Measurements from ENCODE around the gene SPATC1L. TPM values are rescaled to one million over a fixed set of nuclear protein-coding genes. Genes with fewer than 3 reads are reported as not detected.

Gene SPATC1L
- total RNA-seq, 4 donors from 2014 or later: 1.3 to 22.0 (median 7.0) TPM

DNA sequence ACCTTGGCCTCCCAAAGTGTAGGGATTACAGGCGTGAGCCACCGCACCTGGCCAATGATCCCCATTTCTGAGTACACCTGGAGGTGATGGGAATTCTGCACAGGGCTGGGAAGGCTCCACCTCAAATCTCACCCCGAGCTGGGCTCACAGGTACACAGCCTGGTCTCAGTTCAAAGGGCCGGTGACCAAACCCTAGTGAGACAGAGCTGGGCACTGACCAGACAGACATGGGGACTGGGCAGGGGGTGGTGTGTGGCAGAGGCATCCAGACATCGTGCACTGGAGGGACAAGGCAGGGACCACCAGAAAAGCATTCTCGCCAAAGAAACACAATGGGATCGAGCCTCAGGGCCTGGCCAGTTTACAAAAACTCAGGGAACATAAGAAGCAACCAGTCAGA is 27.1 kb upstream of the SPATC1L start:
- H3K27ac ChIP-seq (replicated peaks in 1 of 4): no peak overlapping the region
- DNase-seq (ENCODE audit: extremely low spot score): no peak
- WGBS: 87% methylated on average over 7 of the region's 7 CpGs
- H3K27me3 ChIP-seq: no peaks in the 10 kb centered on the region
- H3K4me1 ChIP-seq: no peaks in the 10 kb centered on the region
- no peak overlapping the region for H3K4me3 ChIP-seq
- peaks cover 33 to 100% (median 99%) of the 10 kb centered on the region in 4 donors for H3K36me3 ChIP-seq
- TF ChIP-seq, protein P1, sequence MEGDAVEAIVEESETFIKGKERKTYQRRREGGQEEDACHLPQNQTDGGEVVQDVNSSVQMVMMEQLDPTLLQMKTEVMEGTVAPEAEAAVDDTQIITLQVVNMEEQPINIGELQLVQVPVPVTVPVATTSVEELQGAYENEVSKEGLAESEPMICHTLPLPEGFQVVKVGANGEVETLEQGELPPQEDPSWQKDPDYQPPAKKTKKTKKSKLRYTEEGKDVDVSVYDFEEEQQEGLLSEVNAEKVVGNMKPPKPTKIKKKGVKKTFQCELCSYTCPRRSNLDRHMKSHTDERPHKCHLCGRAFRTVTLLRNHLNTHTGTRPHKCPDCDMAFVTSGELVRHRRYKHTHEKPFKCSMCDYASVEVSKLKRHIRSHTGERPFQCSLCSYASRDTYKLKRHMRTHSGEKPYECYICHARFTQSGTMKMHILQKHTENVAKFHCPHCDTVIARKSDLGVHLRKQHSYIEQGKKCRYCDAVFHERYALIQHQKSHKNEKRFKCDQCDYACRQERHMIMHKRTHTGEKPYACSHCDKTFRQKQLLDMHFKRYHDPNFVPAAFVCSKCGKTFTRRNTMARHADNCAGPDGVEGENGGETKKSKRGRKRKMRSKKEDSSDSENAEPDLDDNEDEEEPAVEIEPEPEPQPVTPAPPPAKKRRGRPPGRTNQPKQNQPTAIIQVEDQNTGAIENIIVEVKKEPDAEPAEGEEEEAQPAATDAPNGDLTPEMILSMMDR (IDR thresholded peaks at IDR 0.05): no peak
- no peak for TF ChIP-seq EP300 (IDR thresholded peaks at IDR 0.05)
- no peak for TF ChIP-seq POLR2AphosphoS5 (IDR thresholded peaks at IDR 0.05)
- no peak for TF ChIP-seq POLR2A (IDR thresholded peaks at IDR 0.05; ENCODE audit: low read depth)
- H3K9me3 ChIP-seq: no peaks in the 10 kb centered on the region
- intact Hi-C loops (cut with DNase I): no loop called here

- TF ChIP-seq, protein P1 (IDR thresholded peaks at IDR 0.05): peak in 1 of 3 experiments; percentile 7
- TF ChIP-seq EP300 (IDR thresholded peaks at IDR 0.05) (no peak), POLR2AphosphoS5 (IDR thresholded peaks at IDR 0.05) (no peak)
- WGBS: 89% methylated on average over 11 of the region's 16 CpGs
- Histone ChIP-seq H3K27ac (replicated peaks in 1 of 4) (no peak overlapping the region), H3K4me3 (no peak overlapping the region), H3K4me1 (no peaks in the 10 kb centered on the region), H3K27me3 (no peaks in the 10 kb centered on the region), H3K36me3 (peaks cover 38 to 100% (median 99%) of the 10 kb centered on the region in 4 donors), H3K9me3 (no peaks in the 10 kb centered on the region)
- no peak for DNase-seq (ENCODE audit: extremely low spot score)
- intact Hi-C loops (cut with DNase I): no loop called here
These were observed 26.3 kb upstream of the SPATC1L start for GRCh38 chr21:46210378-46211136.

DNA sequence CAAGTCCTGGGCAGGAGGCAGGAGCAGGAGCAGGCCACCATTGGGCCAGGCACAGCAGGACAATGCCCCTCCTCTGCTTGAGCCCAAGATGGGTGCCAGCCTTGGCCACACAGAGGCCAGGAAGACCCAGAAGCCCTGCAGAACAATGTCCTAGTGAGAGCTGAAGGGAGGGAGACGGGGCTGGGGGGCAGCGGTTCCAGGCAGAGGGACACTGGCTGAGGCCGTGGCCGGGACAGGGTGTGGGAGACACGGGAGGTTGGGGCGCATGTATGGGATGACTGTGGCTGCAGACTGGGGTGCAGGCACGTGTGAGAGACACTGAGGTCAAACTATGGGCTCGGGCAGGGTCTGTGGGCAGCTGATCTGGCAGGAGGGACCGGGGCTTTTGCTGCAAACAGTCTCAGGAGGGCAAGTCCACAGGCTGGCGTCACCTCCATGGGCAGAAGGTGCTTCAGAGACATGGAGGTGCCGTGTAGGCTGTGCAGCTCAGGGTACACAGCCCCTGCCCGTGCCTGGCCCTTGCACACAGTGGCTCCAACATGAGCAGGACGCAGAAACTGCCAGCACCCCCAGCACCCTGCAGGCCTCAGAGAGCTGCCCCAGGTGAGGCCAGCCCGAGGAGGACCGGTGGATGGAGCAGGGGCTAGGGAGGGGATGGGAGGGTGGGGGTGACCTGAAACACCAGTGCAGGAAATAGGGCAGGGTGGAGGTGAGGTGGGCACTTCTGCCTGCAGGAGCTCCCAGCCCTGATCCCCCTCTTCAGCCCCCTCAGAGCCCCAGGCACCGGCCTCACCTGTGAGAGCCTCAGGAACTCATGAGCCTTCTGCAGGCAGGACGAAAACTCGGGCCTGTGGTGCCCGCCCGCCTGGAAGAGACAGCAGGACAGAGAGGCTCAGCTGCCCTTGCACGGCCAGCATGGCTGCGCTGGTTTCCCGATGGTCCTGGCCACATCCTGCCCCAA is 24.8 kb upstream of the SPATC1L start:
- WGBS: 91% methylated on average over 18 of the region's 23 CpGs
- intact Hi-C loops (cut with DNase I): no loop called here
- Histone ChIP-seq H3K27ac (replicated peaks in 1 of 4) (no peak overlapping the region), H3K4me1 (no peaks in the 10 kb centered on the region), H3K4me3 (no peak overlapping the region), H3K9me3 (no peaks in the 10 kb centered on the region), H3K36me3 (peaks cover 45 to 100% (median 95%) of the 10 kb centered on the region in 4 donors), H3K27me3 (no peaks in the 10 kb centered on the region)
- DNase-seq (ENCODE audit: extremely low spot score): no peak
- TF ChIP-seq, protein P1 (IDR thresholded peaks at IDR 0.05): no peak

DNA sequence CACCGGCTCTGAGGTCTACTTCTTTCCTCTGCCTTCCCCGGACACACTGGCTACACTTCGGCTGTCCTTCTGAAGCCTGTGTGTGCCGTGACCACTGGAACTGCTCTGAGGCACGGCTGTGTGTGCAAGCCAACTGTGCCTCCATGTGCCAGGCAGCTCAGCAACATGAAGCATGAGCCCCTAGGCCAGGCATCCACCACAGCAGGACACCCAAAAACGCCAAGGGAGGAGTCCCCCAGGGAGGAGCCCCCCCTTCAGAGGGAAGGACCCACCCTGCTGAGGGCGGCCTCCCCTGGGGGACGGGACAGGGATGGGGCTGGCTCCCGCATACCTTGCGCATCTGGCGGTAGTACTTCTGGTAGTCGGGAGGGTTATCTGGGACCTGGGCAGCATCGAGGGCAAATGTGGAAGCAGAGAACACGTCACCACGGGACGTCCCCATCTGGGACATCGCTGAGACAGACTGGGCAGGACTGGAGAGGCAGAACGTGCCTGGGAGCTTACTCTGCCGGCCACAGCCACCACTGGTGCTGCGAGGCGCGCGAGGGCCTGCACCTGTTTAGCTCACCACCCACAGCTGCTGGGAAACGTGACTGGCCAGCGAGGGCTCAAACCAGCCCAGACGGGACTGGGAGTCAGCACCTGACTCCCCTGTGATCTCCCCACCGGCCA is 23.8 kb upstream of the SPATC1L start:
- Histone ChIP-seq H3K4me3 (no peak overlapping the region), H3K27me3 (no peaks in the 10 kb centered on the region), H3K27ac (replicated peaks in 1 of 4) (no peak overlapping the region), H3K4me1 (peaks cover 0 to 2% (median 0%) of the 10 kb centered on the region in 4 donors), H3K36me3 (peaks cover 38 to 100% (median 92%) of the 10 kb centered on the region in 4 donors), H3K9me3 (no peaks in the 10 kb centered on the region)
- no peak for DNase-seq (ENCODE audit: extremely low spot score)
- intact Hi-C loops (cut with DNase I): no loop called here
- WGBS: 92% methylated on average over 22 of the region's 27 CpGs
- TF ChIP-seq POLR2A (IDR thresholded peaks at IDR 0.05; ENCODE audit: low read depth): no peak
- TF ChIP-seq, protein P1 (IDR thresholded peaks at IDR 0.05): no peak
- no peak for TF ChIP-seq EP300 (IDR thresholded peaks at IDR 0.05)
- no peak for TF ChIP-seq POLR2AphosphoS5 (IDR thresholded peaks at IDR 0.05)
